GM21423 (cell line): ENCODE measurements around the gene PIGC.
A peak's percentile ranks its signal among the peaks of the same experiment; 100 is the strongest.

Experiments
- ATAC-seq: cut with Tn5 transposase; IDR thresholded peaks from one replicate; pipeline ENCODE4 v1.9.1; 2021; ENCODE audit warnings: mild to moderate bottlenecking, moderate library complexity; ENCODE audit not compliant: unreplicated experiment

Gene PIGC

GRCh38 chr1:172400722-172401105, 43.2 kb downstream of the PIGC start:
- ATAC-seq = no peak

- ATAC-seq = no peak
Measured at GRCh38 chr1:172399756-172400721, 43.8 kb downstream of the PIGC start.

GRCh38 chr1:172398970-172399755, 44.7 kb downstream of the PIGC start:
- ATAC-seq = no peak

- ATAC-seq = no peak
Measured at GRCh38 chr1:172398193-172398592, 45.7 kb downstream of the PIGC start.

- no peak for ATAC-seq
Measured at GRCh38 chr1:172397633-172398032, 46.2 kb downstream of the PIGC start.

GRCh38 chr1:172397221-172397620, 46.6 kb downstream of the PIGC start:
- ATAC-seq = no peak

- ATAC-seq = no peak
Measured at GRCh38 chr1:172395576-172395975, 48.3 kb downstream of the PIGC start.

- no peak for ATAC-seq
Measured at GRCh38 chr1:172394811-172395210, 49.1 kb downstream of the PIGC start.

- ATAC-seq = peak; percentile 63
Measured at GRCh38 chr1:172394141-172394751, 49.6 kb downstream of the PIGC start.

- ATAC-seq = no peak
Measured at GRCh38 chr1:172393354-172393753, 50.5 kb downstream of the PIGC start.

- no peak for ATAC-seq
Measured at GRCh38 chr1:172391976-172392375, 51.9 kb downstream of the PIGC start.
